GM11168 (cell line): ENCODE data around the gene SENP2.
"Not testable (repeated sequence)": the region's sequence is repeated elsewhere in the genome, so short reads cannot be mapped to it uniquely, and the experiment has no call there.

Experiments used
- in situ Hi-C: fragments of 300-500 bp; cut with MboI; formaldehyde crosslinking; loops from one replicate; pipeline ENCODE4 v1.12.0; 2022; ENCODE audit warnings: low sequenced_read_pairs; ENCODE audit not compliant: unreplicated experiment

Gene SENP2

DNA sequence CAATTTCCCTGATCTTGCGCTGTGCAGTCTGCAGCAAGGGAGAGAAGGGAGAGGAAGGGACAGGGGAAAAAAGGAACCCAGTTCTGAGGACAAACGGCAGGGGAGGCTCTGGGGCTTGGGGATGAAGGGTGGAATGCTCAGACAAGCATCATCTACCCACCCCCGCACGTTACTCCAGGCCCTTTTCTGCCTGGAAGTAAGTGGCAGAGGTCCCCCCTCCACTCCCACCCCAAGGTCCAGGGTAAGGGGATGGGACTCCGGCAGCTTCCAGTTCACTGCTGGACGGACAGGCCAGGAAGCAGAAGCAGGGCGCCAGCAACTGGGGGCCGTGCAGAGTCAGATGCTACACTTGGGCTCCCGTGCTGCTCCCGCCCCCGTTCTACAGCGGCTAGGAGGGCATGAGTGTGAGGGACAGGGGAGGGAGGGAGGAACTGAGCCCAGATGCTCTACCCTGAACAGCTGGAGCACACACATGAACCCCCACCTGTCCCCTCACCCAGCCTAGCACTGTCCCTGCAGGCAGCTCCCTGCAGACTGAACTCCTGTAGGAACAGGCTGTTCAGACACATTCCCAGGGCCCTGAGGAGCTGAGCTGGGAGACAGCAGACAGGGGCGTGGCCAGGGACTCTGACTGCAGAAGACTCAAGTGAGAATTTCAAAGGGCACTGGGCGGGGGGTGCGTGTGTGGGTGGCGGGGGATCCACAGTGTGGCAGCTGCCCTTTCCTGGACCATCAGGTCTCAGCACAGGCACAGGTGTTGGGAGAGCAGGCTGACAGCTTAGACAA lies 59.7 kb downstream of the SENP2 start:
- in situ Hi-C loops: no loop called here

DNA sequence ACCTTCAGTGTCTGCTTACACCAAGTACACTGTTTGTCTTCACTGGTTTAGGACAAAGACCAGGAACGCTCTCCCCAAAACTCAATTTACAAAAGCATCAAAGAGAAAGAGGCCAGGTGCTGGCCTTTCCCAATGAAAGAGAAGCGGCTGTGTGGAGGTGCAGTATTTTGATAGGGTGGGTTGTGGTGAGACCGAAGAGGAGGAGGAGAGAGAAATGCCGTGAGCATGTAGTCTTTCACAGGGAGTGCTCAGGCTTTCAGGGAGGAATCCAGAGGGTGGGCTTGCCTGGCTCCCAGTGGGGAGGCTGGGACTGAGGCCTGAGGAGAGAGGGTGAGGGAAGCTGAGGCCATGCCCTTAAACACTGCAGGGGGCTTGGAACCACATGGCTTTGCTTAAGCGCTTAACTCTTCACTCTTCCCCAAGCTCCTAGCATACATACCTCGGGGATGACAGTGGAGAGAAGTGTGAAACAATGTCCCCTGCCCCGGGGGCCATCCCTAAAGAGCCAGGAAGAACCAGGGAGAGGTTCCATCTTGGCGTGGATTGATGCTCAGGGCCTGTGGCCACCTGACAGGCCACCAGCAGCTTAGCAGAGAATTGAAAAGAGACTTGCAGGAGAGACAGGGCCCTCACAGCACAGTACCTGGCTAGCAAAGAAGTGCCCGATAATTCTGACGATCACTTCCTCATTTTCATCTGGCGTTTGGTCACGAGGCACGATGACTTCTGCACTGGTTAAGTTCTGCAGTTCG lies 60.5 kb downstream of the SENP2 start:
- in situ Hi-C loops: no loop called here

GRCh38 chr3:185647134-185647879 lies 61.2 kb downstream of the SENP2 start:
- in situ Hi-C loops: no loop called here

DNA sequence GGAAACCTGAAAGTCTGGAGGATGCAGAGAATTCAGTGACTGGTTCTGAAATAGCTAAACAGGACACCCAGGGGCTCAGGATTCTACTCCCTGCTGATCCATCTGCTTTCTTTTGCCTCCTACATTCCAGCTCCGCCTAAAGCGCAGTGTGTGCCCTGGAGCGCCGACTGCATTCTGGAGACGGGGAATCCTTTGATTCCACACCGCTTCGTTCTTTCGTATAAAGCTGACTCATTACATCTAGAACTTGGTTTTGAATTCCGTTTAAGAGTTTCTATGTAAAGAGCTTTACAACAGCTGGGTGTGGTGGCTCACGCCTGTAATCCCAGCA lies 61.8 kb downstream of the SENP2 start:
- in situ Hi-C loops: no loop called here

DNA sequence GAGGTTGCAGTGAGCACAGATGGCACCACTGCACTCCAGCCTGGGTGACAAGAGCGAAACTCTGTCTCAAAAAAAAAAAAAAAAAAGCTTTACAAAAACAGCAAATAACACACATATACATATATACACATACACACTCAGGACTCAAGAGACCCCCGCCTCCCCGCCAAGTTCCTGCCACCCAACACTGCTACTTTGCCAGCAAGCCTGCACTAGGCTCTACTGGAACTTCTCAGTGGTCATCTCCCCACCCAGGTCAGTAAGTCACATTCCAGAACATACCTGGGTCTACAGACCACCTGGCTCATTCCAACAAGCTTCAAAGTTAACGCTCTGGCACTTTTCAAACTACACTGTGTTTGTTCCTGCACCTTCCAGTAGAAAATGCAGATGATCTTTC lies 62.3 kb downstream of the SENP2 start:
- in situ Hi-C loops: no loop called here

DNA sequence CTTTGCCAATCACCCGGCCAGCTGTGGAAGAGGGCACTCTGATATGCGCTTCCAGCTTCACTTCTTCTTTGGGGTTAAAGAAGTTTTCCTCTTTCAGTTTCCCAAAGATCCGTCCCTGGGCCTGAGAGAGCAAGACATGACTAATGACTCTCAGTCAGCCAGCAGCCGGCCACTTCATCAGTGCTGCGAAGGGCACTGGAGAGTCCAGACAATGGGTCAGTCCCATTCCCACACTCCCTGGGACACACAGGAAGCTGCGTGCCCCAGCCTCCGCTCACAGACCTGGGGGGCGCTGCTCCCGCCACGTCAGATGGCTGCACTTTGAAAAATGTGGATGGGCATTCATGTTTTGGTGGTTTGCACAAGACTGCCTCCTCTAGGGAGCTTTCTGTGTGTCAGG lies 63.3 kb downstream of the SENP2 start:
- in situ Hi-C loops: no loop called here

DNA sequence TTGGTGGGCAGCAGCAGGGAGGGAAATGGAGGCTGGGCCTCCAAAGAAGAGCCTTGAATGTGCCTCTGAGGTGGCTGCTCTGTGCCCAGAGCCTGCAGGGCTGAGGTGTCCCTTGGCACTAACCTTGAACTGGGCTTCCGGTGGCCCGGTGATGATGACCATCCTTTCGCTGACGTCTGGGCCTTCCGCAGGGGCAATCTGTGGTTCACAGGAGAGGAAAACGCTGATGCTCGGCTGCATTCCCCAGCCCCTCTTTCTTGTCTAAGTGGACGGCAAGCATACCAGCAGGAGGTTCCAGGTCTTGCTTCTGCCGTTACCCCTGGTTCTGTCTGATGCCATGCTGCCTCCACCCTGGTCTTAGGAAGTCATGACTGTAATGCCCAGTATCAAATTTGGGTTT lies 65.9 kb downstream of the SENP2 start:
- in situ Hi-C loops: loop anchor here (5.0 kb wide), 1 partner anchor 90 kb away; no protein-coding TSS in a partner anchor

DNA sequence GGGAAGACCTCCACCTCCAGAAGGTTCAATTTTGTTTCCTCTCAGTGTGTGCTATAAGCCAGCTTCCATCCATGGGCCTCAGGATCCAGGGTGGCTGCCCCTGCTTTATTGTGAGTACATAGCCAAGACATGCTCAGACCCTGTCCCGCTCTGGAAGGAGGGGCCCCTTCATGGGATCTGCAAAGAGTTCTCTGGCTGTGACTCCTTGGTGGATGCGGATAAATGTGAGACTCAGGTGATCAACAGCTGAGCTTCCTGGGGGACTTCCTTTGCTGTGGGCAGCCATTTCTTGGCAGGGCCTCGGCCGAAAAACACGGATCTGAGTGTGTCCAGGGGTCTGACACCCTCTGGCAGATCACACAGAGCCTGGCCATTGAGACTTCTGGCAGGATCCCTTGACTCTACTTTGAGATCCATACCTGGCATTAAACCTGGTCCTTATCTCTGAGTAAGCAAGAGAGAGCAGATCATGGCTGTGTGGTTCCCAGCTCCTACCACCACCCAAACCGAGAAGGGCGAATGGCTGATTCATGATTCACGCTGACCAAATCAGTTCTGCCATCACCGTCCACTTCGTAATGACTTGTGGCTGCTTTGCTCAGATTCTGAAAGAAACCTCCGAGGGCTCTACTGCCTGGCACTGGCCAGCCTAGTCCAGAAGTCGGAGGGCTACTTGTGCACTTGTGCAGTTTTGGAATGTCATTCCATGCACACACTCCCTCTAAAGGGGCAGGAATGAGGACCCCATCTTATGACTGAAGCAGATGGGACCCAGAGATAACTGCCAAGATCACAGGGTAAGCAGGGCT lies 68.1 kb downstream of the SENP2 start:
- in situ Hi-C loops: loop anchor here (5.0 kb wide), 1 partner anchor 88 kb away; no protein-coding TSS in a partner anchor

DNA sequence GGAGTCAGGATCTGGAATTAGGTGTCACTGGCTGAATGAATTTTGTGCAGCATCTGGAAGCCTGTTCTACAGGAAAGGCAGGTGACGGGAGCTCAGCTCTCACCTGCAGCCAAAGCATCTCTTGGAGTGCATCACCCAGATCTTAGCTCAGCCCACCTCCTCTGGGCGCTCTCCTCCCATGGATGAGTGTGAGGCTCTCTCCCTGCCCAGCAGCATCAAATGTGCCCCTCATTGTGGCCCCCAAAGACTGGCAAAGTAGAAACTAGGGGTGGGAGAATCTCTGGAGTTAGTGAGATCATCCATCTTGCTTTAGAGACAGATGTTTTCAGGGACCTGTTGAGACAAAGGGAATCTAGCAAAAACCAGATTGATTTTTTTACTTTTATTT lies 68.7 kb downstream of the SENP2 start:
- in situ Hi-C loops: loop anchor here (5.0 kb wide), 1 partner anchor 88 kb away; no protein-coding TSS in a partner anchor

DNA sequence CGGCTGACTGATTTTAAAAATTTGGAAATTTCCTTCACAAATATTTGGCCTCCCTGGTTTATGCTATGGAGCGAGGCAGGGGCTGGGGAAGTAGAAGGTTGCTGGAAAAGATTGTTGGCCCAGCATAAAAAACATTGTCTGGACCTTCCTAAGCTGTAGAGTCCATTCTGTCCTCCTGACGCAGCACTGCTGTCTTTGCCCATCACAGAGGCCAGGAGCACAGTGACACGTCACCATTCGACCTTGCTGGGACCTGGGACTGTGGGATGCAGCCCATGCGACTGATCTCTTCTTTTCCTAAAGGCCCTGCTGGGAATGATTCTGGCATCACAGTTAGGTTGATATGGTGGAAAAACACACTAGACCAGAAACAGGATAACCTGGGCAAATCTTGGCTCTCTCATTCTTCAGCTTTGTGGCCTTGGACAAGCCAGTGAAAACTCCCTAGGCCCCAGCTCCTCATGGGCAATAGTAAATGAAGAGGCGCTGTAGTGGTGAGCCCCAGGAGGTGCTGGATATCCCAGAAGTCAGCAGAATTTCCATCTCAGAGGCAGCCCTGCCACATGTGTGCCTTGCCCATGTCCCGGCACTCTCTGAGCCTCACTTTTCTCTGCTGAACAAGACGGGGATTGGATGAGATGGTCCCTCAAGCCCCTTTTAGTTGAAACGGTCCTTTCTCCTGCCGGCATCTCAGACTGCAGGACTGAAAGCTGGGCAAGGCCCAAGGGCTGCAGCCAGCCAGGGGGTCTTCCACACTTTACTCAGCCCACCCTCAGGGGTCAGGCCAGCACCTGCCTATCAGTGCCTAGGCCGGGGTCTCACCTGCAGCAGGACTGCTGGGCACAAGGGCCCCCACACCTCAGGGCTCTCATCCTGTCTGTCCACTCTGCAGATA lies 69.6 kb downstream of the SENP2 start:
- in situ Hi-C loops: no loop called here

GRCh38 chr3:185656321-185656840 lies 70.3 kb downstream of the SENP2 start:
- in situ Hi-C loops: no loop called here

GRCh38 chr3:185657211-185657610 lies 71.1 kb downstream of the SENP2 start:
- in situ Hi-C loops: no loop called here

DNA sequence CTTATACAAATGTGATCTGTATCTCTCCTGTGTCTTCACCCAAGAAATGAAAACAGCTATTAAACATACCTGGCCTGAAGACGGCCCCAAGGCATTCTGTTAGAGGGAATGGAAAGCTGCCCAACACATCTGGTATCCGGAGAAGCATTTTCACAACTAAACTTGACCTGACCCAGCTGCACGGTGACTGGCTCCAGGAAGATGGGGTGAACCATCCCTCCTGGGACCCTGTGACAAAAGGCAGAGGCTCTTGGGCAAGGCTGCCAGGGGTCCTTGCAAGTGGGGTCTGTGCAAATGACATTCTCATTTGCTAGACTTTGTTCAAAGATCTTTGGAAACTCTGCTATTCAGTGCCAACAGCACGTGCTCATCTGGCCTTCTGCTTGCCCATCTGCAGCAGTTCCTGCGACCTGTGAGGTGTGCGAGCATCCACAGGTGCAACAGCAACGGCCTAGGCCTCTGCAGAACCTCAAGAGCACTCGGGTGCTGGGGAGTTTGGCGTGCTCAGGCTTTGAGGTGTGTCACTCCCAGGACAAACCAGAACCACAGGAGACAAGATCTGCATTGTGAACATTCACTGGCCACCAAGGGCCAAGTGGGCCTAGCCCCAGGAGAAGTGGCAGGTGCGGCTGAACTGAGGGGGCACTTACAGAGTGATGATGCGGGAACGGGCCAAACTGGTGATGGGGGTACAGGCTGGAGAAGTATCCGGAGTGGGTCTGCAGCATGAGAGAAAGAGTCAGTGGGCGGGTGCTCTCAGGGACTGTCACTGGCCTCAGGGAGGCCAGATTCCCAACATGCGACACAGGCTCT lies 71.8 kb downstream of the SENP2 start:
- in situ Hi-C loops: no loop called here

DNA sequence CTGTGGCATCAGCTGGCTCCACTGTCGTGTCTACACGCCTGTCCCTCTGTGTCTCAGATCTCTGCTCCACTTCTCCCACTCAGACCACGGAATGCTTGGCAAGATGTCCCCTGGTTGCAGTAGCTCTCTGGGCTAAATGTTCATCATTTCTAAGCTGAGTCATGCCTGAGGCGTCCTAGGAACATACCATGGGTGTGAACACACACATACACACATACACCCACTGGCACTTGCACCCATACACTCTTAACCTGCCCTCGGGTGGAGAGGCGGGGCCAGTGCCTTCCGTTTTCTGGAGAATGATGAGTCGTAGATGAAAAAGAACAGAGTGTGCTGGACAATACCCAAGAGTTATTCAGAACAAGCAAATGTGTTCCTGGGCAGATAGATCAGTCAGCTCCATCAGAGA lies 72.4 kb downstream of the SENP2 start:
- in situ Hi-C loops: no loop called here

- in situ Hi-C loops: no loop called here
Measured at GRCh38 chr3:185658943-185659342, 72.8 kb downstream of the SENP2 start.

GRCh38 chr3:185659942-185660921 lies 74.1 kb downstream of the SENP2 start:
- in situ Hi-C loops: no loop called here

GRCh38 chr3:185661296-185661695 lies 75.2 kb downstream of the SENP2 start:
- in situ Hi-C loops: not testable (repeated sequence)
